ENCODE measurements around the gene RARS1. TPM values are rescaled to one million over a fixed set of nuclear protein-coding genes. Genes with fewer than 3 reads are reported as not detected.

Gene RARS1
- polyA plus RNA-seq, 4 donors, result 54.8 to 123 (median 68.8) TPM

DNA sequence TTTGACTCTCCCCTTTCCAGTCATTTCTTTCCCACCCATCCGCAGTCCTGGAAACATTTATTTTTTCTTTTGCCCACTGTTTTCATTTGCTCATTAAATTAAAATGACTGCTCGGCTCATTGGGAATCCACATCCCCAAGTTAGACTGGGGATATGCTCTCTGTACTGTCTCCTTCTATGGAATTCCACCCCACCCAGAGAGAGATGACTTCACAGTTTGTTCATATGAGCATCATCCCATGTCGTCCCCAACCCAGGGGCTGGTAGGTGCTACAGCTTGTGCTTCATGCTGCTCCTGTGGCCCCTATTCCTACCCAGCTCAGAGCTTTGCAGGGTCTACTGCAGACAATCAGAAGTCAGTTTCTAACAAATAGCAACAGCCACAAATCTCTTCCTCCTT is 16.5 kb upstream of the RARS1 start:
- FAIRE-seq (no peak), DNase-seq (no peak)
- 87 to 92% (median 89%) methylated on average over 3 of the region's 3 CpGs for WGBS, 3 donors
- Histone ChIP-seq H3K4me1 (ENCODE audit: control insufficient read depth in 3 of 3, insufficient read depth in 2 of 3, low read depth in 1 of 3, low read length in 2 of 3) (no peaks in the 10 kb centered on the region), H3K4me3 (ENCODE audit: low read depth in 1 of 3, low read length in 3 of 3) (no peak overlapping the region), H3K36me3 (ENCODE audit: control insufficient read depth in 3 of 3, insufficient read depth in 2 of 3, low read depth in 1 of 3, low read length in 3 of 3) (peaks cover 0 to 53% (median 19%) of the 10 kb centered on the region in 3 donors), H3K27me3 (ENCODE audit: control insufficient read depth in 3 of 3, insufficient read depth in 3 of 3, low read length in 3 of 3) (no peaks in the 10 kb centered on the region), H3K27ac (ENCODE audit: low read depth in 1 of 3, low read length in 2 of 3) (no peak overlapping the region), H3K9me3 (ENCODE audit: control insufficient read depth in 2 of 2, insufficient read depth in 1 of 2, low read depth in 1 of 2, low read length in 1 of 2) (no peaks in the 10 kb centered on the region)

DNA sequence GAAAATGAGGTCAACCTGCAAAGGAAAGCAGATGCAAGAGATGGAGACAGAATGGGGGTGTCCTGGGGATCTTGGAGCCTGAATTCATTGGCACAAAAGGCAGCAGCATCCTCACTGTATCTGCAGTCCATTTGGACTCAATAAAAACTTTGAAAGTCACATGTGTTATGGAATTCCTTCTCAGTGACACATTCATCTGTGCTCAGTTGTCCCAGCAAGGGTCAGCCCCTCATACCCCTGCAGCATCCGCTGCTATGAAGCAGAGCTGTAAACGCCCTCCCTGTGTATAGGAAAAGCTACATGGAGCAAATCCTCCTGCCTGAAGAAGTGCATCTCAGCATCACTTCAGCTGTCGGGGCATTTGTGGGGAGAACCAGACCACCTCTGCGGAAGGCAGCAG is 14.5 kb upstream of the RARS1 start:
- H3K4me3 ChIP-seq (ENCODE audit: low read depth in 1 of 3, low read length in 3 of 3), result no peak overlapping the region
- DNase-seq, result no peak
- WGBS, 3 donors, result 84 to 90% (median 90%) methylated on average over 4 of the region's 4 CpGs
- H3K4me1 ChIP-seq (ENCODE audit: control insufficient read depth in 3 of 3, insufficient read depth in 2 of 3, low read depth in 1 of 3, low read length in 2 of 3), result no peaks in the 10 kb centered on the region
- H3K9me3 ChIP-seq (ENCODE audit: control insufficient read depth in 2 of 2, insufficient read depth in 1 of 2, low read depth in 1 of 2, low read length in 1 of 2), result no peaks in the 10 kb centered on the region
- peaks cover 0 to 39% (median 16%) of the 10 kb centered on the region in 3 donors for H3K36me3 ChIP-seq (ENCODE audit: control insufficient read depth in 3 of 3, insufficient read depth in 2 of 3, low read depth in 1 of 3, low read length in 3 of 3)
- H3K27me3 ChIP-seq (ENCODE audit: control insufficient read depth in 3 of 3, insufficient read depth in 3 of 3, low read length in 3 of 3), result no peaks in the 10 kb centered on the region
- no peak overlapping the region for H3K27ac ChIP-seq (ENCODE audit: low read depth in 1 of 3, low read length in 2 of 3)
- FAIRE-seq, result no peak

DNA sequence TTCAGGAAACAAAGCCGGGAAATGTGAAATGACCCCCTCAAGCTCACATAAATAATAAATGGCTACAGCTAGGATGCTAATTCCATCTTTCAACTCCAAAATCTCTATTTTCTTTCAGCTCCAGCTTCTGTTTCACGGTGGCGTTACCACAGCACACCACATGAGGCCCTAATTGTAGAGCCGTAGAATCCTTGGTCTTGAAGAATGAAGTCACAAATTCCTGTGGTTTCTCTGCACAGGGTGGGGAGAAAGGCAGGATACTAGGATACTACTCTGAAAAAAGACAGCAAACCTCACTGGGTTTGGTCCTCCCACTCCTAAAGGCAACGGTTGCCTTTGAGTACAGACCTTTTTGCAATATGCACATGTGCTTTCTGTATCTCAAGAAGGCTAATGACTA is 13.9 kb upstream of the RARS1 start:
- Histone ChIP-seq H3K27me3 (ENCODE audit: control insufficient read depth in 3 of 3, insufficient read depth in 3 of 3, low read length in 3 of 3) (no peaks in the 10 kb centered on the region), H3K27ac (ENCODE audit: low read depth in 1 of 3, low read length in 2 of 3) (no peak overlapping the region), H3K4me3 (ENCODE audit: low read depth in 1 of 3, low read length in 3 of 3) (no peak overlapping the region), H3K4me1 (ENCODE audit: control insufficient read depth in 3 of 3, insufficient read depth in 2 of 3, low read depth in 1 of 3, low read length in 2 of 3) (no peaks in the 10 kb centered on the region), H3K9me3 (ENCODE audit: control insufficient read depth in 2 of 2, insufficient read depth in 1 of 2, low read depth in 1 of 2, low read length in 1 of 2) (no peaks in the 10 kb centered on the region), H3K36me3 (ENCODE audit: control insufficient read depth in 3 of 3, insufficient read depth in 2 of 3, low read depth in 1 of 3, low read length in 3 of 3) (peaks cover 0 to 39% (median 16%) of the 10 kb centered on the region in 3 donors)
- WGBS, 3 donors, result 73 to 93% (median 78%) methylated on average over 5 of the region's 5 CpGs
- no peak for DNase-seq
- FAIRE-seq, result no peak

DNA sequence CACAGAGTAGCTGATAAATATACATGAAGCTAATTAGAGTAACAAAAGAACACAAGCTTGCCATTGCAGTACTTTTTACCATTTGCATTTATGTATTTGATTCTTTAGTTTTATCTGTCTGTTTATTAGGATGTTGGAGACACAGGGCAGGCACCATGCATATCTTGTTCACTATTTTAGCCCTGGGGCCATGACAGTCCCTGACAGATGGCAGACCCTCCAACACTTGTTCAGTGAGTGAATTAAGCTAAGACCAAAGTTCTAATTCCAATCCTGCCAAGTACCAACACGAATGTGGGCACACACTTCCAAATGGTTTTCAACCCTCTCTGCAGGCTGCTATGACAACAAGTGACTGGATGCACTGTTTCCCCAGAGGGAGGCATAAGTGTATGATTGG is 12.0 kb upstream of the RARS1 start:
- Histone ChIP-seq H3K27ac (ENCODE audit: low read depth in 1 of 3, low read length in 2 of 3) (no peak overlapping the region), H3K36me3 (ENCODE audit: control insufficient read depth in 3 of 3, insufficient read depth in 2 of 3, low read depth in 1 of 3, low read length in 3 of 3) (peaks cover 0 to 25% (median 7%) of the 10 kb centered on the region in 3 donors), H3K27me3 (ENCODE audit: control insufficient read depth in 3 of 3, insufficient read depth in 3 of 3, low read length in 3 of 3) (no peaks in the 10 kb centered on the region), H3K4me3 (ENCODE audit: low read depth in 1 of 3, low read length in 3 of 3) (no peak overlapping the region), H3K9me3 (ENCODE audit: control insufficient read depth in 2 of 2, insufficient read depth in 1 of 2, low read depth in 1 of 2, low read length in 1 of 2) (no peaks in the 10 kb centered on the region), H3K4me1 (ENCODE audit: control insufficient read depth in 3 of 3, insufficient read depth in 2 of 3, low read depth in 1 of 3, low read length in 2 of 3) (no peaks in the 10 kb centered on the region)
- DNase-seq (no peak), FAIRE-seq (no peak)
- 45 to 74% (median 50%) methylated on average over 1 of the region's 1 CpG for WGBS, 3 donors

DNA sequence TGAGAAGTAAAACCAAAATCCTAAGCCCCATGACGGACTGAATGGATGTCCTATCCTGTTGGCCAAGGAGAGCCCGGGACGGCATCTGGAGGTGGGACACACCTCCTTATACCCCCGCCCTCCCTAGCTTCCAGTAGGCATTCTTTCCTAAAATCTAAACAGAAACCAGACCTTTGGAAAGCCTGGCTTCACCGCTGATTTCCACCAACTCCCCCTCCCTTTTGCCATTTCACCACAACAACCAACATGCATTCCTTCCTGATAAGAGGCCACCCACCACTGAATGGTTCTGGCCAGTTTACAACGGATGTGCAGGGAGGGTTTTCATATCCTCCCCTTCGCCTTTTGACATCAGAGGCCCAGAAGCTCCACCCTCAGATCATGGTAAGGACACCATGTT is 9.2 kb upstream of the RARS1 start:
- no peaks in the 10 kb centered on the region for H3K9me3 ChIP-seq (ENCODE audit: control insufficient read depth in 2 of 2, insufficient read depth in 1 of 2, low read depth in 1 of 2, low read length in 1 of 2)
- H3K4me3 ChIP-seq (ENCODE audit: low read depth in 1 of 3, low read length in 3 of 3), result no peak overlapping the region
- peaks cover 0 to 3% (median 0%) of the 10 kb centered on the region in 3 donors for H3K36me3 ChIP-seq (ENCODE audit: control insufficient read depth in 3 of 3, insufficient read depth in 2 of 3, low read depth in 1 of 3, low read length in 3 of 3)
- WGBS, 3 donors, result 49 to 71% (median 65%) methylated on average over 7 of the region's 7 CpGs
- peaks cover 0 to 7% (median 3%) of the 10 kb centered on the region in 3 donors for H3K4me1 ChIP-seq (ENCODE audit: control insufficient read depth in 3 of 3, insufficient read depth in 2 of 3, low read depth in 1 of 3, low read length in 2 of 3)
- no peaks in the 10 kb centered on the region for H3K27me3 ChIP-seq (ENCODE audit: control insufficient read depth in 3 of 3, insufficient read depth in 3 of 3, low read length in 3 of 3)
- DNase-seq (no peak), FAIRE-seq (no peak)
- H3K27ac ChIP-seq (ENCODE audit: low read depth in 1 of 3, low read length in 2 of 3), result no peak overlapping the region

DNA sequence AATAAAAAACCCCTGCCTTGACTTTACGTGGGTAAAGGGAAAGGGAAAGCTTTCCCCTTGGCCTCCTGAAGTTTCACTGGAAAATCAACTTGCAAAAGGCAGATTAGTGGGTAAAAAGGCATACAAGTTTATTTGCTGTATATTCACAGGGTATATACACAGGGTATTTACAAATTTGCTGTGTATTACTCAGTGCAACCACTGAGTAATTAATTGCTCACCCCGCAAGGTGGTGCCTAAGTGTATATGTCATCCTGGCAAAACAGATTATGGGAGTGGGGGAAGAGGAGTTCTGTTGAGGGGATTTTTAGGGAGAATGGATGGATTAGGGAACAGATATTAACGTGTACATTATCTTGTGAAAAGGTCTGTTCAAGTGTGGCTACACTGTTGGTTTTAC is 7.1 kb upstream of the RARS1 start:
- FAIRE-seq (no peak), DNase-seq (no peak)
- H3K4me1 ChIP-seq (ENCODE audit: control insufficient read depth in 3 of 3, insufficient read depth in 2 of 3, low read depth in 1 of 3, low read length in 2 of 3), result peaks cover 0 to 12% (median 3%) of the 10 kb centered on the region in 3 donors
- H3K4me3 ChIP-seq (ENCODE audit: low read depth in 1 of 3, low read length in 3 of 3), result no peak overlapping the region
- H3K36me3 ChIP-seq (ENCODE audit: control insufficient read depth in 3 of 3, insufficient read depth in 2 of 3, low read depth in 1 of 3, low read length in 3 of 3), result no peaks in the 10 kb centered on the region
- WGBS, 3 donors, result 82 to 92% (median 84%) methylated on average over 3 of the region's 3 CpGs
- H3K9me3 ChIP-seq (ENCODE audit: control insufficient read depth in 2 of 2, insufficient read depth in 1 of 2, low read depth in 1 of 2, low read length in 1 of 2), result no peaks in the 10 kb centered on the region
- H3K27ac ChIP-seq (ENCODE audit: low read depth in 1 of 3, low read length in 2 of 3), result no peak overlapping the region
- H3K27me3 ChIP-seq (ENCODE audit: control insufficient read depth in 3 of 3, insufficient read depth in 3 of 3, low read length in 3 of 3), result no peaks in the 10 kb centered on the region

DNA sequence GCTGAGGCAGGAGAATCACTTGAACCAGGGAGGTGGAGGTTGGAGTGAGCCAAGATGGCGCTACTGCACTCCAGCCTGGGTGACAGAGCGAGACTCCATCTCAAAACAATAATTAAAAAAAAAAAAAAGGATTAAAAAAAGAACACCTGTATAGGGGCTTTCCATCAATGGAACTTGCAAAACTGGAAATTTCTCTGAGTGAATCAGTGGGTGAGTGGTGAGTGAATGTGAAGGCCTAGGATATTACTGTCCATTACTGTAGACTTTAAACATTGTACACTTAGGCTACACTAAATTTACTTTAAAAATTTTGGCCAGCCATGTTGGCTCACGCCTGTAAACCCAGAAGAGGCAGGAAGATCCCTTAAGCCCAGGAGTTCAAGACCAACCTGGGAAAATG is 5.7 kb upstream of the RARS1 start:
- Histone ChIP-seq H3K36me3 (ENCODE audit: control insufficient read depth in 3 of 3, insufficient read depth in 2 of 3, low read depth in 1 of 3, low read length in 3 of 3) (no peaks in the 10 kb centered on the region), H3K27ac (ENCODE audit: low read depth in 1 of 3, low read length in 2 of 3) (no peak overlapping the region), H3K27me3 (ENCODE audit: control insufficient read depth in 3 of 3, insufficient read depth in 3 of 3, low read length in 3 of 3) (no peaks in the 10 kb centered on the region), H3K4me1 (ENCODE audit: control insufficient read depth in 3 of 3, insufficient read depth in 2 of 3, low read depth in 1 of 3, low read length in 2 of 3) (peaks cover 0 to 12% (median 3%) of the 10 kb centered on the region in 3 donors), H3K4me3 (ENCODE audit: low read depth in 1 of 3, low read length in 3 of 3) (no peak overlapping the region), H3K9me3 (ENCODE audit: control insufficient read depth in 2 of 2, insufficient read depth in 1 of 2, low read depth in 1 of 2, low read length in 1 of 2) (no peaks in the 10 kb centered on the region)
- FAIRE-seq (no peak), DNase-seq (no peak)
- 93 to 97% (median 94%) methylated on average over 3 of the region's 3 CpGs for WGBS, 3 donors

DNA sequence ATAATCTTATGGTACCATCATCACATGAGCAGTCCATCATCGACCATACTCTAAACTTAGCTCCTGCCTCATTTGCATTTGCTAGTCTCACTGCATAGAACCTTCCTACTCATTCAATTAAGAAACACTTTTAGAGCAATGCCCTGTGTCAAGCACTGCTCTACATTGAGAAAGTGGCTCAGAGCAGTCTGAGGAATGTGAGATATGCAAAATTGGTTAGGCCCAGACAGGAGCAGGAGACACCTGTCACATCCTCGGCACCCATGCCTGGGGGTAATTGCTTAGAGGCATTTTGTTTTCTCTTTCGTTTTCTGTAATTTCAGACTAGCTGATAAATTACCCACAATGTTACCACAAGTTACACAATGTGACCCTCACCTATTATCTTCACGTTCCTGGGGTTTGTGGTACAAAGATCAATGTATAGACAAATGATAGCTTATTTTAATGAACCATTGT is 4.9 kb upstream of the RARS1 start:
- H3K4me3 ChIP-seq (ENCODE audit: low read depth in 1 of 3, low read length in 3 of 3), result no peak overlapping the region
- no peaks in the 10 kb centered on the region for H3K36me3 ChIP-seq (ENCODE audit: control insufficient read depth in 3 of 3, insufficient read depth in 2 of 3, low read depth in 1 of 3, low read length in 3 of 3)
- DNase-seq (peak; percentile 47 to 55), FAIRE-seq (no peak)
- peak overlapping the region in 1 of 3 donors; percentile 48 for H3K27ac ChIP-seq (ENCODE audit: low read depth in 1 of 3, low read length in 2 of 3)
- H3K4me1 ChIP-seq (ENCODE audit: control insufficient read depth in 3 of 3, insufficient read depth in 2 of 3, low read depth in 1 of 3, low read length in 2 of 3), result peaks cover 0 to 15% (median 3%) of the 10 kb centered on the region in 3 donors
- H3K9me3 ChIP-seq (ENCODE audit: control insufficient read depth in 2 of 2, insufficient read depth in 1 of 2, low read depth in 1 of 2, low read length in 1 of 2), result no peaks in the 10 kb centered on the region
- 15 to 33% (median 16%) methylated on average over 4 of the region's 4 CpGs for WGBS, 3 donors
- H3K27me3 ChIP-seq (ENCODE audit: control insufficient read depth in 3 of 3, insufficient read depth in 3 of 3, low read length in 3 of 3), result no peaks in the 10 kb centered on the region

DNA sequence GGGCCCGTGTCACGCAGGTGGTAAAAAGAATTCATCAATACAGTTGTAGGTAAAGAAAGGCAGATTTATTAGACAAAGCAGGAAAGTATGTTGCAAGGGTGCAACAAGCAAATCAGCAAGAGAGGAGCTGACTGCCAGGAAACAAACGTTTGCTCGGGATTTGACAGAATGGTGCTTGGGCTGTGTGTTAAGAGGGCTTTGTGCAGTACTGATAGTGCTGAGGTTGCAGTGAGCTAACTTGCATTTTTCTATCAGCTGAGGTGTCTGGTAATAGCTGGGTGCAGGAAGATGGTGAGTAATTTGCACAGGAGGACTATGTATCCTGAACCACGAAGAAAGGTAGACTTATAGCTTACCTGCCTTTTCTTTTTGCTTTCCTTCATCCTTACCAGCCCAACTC is 3.9 kb upstream of the RARS1 start:
- FAIRE-seq, result no peak
- peak overlapping the region in 1 of 3 donors; percentile 21 for H3K27ac ChIP-seq (ENCODE audit: low read depth in 1 of 3, low read length in 2 of 3)

More for the DNA sequence above, 3.9 kb upstream of the RARS1 start:
- H3K4me3 ChIP-seq (ENCODE audit: low read depth in 1 of 3, low read length in 3 of 3), result no peak overlapping the region
- H3K9me3 ChIP-seq (ENCODE audit: control insufficient read depth in 2 of 2, insufficient read depth in 1 of 2, low read depth in 1 of 2, low read length in 1 of 2), result no peaks in the 10 kb centered on the region
- 66 to 76% (median 69%) methylated on average over 5 of the region's 5 CpGs for WGBS, 3 donors
- no peaks in the 10 kb centered on the region for H3K36me3 ChIP-seq (ENCODE audit: control insufficient read depth in 3 of 3, insufficient read depth in 2 of 3, low read depth in 1 of 3, low read length in 3 of 3)
- H3K4me1 ChIP-seq (ENCODE audit: control insufficient read depth in 3 of 3, insufficient read depth in 2 of 3, low read depth in 1 of 3, low read length in 2 of 3), result peaks cover 2 to 16% (median 3%) of the 10 kb centered on the region in 3 donors
- DNase-seq, result peak in 1 of 2 donors; percentile 25
- H3K27me3 ChIP-seq (ENCODE audit: control insufficient read depth in 3 of 3, insufficient read depth in 3 of 3, low read length in 3 of 3), result no peaks in the 10 kb centered on the region
